Rectal smooth muscle tissue (tissue), 1 donor: ENCODE results near the gene SLC35E3.
"Not testable (repeated sequence)": the region's sequence is repeated elsewhere in the genome, so short reads cannot be mapped to it uniquely, and the experiment has no call there.

Source experiments
- H3K27ac ChIP-seq: one replicate; pipeline ENCODE4 v1.7.0; 2013; ENCODE audit warnings: low read depth, low read length, inconsistent platforms
- H3K27me3 ChIP-seq: one replicate; pipeline ENCODE4 v1.7.0; 2013; ENCODE audit warnings: low read length; ENCODE audit not compliant: control insufficient read depth, insufficient read depth
- H3K36me3 ChIP-seq: one replicate; pipeline ENCODE4 v1.7.0; 2013; ENCODE audit warnings: low read length; ENCODE audit not compliant: control insufficient read depth, insufficient read depth
- H3K4me1 ChIP-seq: one replicate; pipeline ENCODE4 v1.7.0; 2013; ENCODE audit warnings: low read length; ENCODE audit not compliant: control insufficient read depth, insufficient read depth
- H3K4me3 ChIP-seq: one replicate; pipeline ENCODE4 v1.7.0; 2013; ENCODE audit warnings: low read length
- H3K9ac ChIP-seq: one replicate; pipeline ENCODE4 v1.7.0; 2013; ENCODE audit warnings: low read length

Gene SLC35E3

DNA sequence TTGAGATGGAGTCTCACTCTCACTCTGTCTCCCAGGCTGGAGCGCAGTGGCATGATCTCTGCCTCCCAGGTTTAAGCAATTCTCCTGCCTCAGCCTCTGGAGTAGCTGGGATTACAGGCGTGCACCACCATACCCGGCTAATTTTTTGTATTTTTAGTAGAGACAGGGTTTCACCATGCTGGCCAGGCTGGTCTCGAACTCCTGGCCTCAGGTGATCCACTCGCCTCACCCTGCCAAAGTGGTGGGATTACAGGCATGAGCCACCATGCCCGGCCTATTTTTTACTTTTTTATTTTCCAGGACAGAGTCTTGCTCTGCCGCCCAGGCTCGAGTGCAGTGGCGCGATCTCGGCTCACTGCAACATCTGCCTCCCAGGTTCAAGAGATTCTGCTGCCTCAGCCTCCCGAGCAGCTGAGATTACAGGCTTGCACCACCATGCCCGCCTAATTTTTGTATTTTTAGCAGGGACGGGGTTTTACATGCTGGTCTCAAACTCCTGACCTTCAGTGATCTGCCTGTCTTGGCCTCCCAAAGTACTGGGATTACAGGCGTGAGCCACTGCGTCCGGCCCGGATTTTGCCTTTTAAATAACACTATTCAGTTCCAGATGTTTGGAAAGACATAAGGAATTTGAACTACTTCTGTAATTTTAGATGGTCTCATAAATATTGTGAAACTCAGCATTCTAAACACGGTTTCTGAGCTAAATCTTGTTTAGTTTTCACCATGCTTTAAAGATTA, 57.1 kb downstream of the SLC35E3 start:
- H3K27ac ChIP-seq, H3K4me1 ChIP-seq, H3K27me3 ChIP-seq, H3K36me3 ChIP-seq, H3K4me3 ChIP-seq, H3K9ac ChIP-seq: not testable (repeated sequence)

DNA sequence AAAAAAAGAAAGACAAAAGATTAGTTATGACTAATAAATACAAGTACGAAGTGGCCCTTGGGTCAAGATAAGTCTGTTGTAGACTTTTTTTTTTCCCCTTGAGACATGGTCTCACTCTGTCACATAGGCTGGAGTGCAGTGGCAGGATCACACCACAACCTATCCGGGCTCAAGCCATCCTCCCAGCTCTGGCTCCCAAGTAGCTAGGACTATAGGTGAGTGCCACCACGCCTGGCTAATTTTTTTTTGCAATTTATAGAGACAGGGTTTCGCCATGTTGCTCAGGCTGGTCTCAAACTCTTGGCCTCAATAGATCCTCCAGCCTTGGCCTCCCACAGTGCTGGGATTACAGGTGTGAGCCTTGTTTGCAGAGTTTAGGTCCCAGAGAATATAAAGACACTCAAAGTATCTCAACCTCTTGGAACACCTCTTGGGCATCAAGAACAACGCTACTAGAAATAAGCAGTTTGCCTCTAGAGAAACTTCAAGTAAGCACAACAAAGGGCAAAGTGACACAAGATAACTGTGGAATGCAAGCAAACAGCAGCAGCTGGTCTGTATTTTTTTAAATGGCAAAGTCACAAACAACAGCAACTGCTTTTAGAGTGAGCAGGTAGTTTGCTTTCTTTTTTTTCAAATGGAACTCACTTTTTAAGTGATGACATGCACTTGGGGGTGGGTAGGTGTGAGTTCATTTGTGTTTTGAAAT, 58.1 kb downstream of the SLC35E3 start:
- H3K4me1 ChIP-seq: no peaks in the 10 kb centered on the region
- H3K27ac ChIP-seq: no peak overlapping the region
- no peak overlapping the region for H3K4me3 ChIP-seq
- H3K9ac ChIP-seq: no peak overlapping the region
- H3K36me3 ChIP-seq: no peaks in the 10 kb centered on the region
- no peaks in the 10 kb centered on the region for H3K27me3 ChIP-seq

DNA sequence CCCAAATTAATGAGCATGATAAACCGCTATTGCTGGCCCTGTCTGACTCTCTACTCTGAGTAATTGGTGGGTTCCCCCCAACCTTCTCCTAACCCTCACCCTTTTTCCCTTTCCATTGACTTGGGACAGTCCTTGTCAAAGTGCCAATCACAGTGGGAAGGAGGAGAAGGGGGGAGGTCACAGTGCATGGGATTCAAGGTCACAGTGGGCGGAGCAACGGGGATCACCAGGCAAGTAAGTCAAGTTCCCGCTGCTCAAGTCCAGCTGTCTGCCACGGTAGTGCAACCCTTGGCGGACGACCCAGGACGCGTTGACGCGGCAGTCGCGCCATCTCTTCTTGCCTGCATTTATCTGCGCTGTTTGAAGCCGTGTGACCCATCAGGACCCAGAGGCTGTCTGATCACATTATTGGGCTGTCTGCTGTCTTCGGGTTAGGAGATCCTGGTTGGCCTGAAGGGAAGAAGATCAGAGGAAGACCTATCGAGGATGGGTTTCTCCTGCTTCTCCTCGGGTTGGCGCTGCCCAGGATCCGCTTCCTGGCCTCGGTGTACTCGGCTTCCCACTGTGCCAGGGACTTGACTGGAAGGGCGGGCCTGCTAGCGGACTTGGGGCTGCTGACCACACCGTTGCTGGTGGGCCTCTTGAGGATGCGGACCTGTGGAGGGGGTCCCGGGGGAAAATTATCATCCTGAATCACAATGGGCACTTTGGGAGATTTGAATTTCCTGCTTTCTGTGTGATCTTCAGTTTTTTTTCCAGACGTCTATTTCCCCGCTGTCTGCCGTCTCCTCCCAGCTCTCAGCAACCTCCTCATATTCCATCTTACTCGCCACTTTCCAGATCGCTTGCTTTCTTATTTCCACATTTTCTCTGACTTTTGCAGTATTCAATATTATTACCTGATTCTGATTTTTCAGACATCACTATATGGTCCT, 58.9 kb downstream of the SLC35E3 start:
- H3K36me3 ChIP-seq: no peaks in the 10 kb centered on the region
- peaks cover 2% of the 10 kb centered on the region for H3K4me1 ChIP-seq
- no peaks in the 10 kb centered on the region for H3K27me3 ChIP-seq
- no peak overlapping the region for H3K27ac ChIP-seq
- no peak overlapping the region for H3K9ac ChIP-seq
- H3K4me3 ChIP-seq: no peak overlapping the region

DNA sequence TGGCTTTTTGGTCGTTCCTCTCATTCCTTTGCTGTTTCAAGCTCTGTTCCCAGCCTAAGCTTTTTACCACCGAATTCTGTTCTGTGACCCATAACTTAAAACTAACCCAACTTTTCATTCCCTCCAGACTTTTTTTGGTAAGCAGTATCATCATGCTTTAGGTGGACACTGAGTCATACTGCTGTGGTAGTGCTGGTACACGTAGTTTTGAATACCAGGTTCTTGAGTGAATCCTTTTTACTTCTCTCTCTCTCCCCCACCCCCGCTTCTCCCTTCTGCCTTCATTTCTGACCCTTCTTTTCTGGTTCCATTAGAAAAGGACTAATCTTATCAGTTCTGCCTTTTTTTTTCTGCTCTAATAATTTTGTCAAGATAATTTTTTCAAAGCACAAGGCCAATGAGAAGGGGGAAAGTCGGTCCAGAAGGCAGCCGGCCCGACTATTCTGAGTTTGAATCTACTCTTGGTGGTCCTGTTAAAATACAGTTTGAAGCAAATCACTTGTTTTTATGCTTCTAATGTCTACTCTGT, 59.7 kb downstream of the SLC35E3 start:
- no peaks in the 10 kb centered on the region for H3K27me3 ChIP-seq
- H3K4me1 ChIP-seq: peaks cover 2% of the 10 kb centered on the region
- no peak overlapping the region for H3K4me3 ChIP-seq
- no peak overlapping the region for H3K27ac ChIP-seq
- H3K36me3 ChIP-seq: no peaks in the 10 kb centered on the region
- H3K9ac ChIP-seq: no peak overlapping the region

DNA sequence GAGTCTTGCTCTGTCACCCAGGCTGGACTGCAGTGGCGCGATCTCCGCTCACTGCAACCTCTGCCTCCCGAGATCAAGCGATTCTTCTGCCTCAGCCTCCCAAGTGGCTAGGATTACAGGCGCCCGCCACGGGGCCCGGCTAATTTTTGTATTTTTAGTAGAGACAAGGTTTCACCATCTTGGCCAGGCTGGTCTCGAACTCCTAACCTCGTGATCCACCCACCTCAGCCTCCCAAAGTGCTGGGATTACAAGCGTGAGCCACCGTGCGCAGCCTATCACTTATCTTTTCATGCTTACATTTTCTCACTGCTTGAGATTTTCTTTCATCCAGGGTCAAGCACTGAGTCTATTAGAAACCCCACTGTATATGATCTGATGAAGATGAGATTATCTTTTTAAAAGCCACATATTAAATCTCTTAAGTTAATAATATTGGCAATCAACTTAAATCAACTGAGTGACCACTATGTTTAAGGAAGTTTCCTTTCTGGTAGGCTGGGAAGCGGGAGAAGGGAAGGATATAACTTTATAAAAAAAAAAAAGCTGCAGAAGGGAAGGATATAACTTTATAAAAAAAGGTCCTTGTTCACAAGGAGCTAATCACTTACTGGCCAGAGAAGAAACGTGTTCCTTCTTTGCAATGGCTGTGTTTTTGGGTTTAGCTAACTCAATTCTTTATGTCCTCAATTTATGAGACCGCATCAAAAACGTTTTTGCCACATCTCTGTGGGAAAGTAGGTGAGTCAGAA, 60.7 kb downstream of the SLC35E3 start:
- Histone ChIP-seq H3K9ac (no peak overlapping the region), H3K27me3 (no peaks in the 10 kb centered on the region), H3K4me3 (no peak overlapping the region), H3K4me1 (peaks cover 2% of the 10 kb centered on the region), H3K27ac (no peak overlapping the region), H3K36me3 (no peaks in the 10 kb centered on the region)

DNA sequence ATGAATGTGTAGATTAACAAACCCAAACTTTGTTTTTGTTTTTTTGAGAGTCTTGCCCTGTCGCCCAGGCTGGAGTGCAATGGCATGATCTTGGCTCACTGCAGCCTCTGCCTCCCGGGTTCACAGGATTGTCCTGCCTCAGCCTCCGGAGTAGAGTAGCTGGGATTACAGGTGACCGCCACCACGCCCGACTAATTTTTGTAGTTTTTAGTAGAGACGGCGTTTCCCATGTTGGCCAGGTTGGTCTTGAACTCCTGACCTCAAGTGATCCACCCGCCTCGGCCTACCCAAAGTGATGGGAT, 61.2 kb downstream of the SLC35E3 start:
- H3K9ac ChIP-seq: peak overlapping the region; percentile 62
- H3K4me3 ChIP-seq: peak overlapping the region; percentile 71
- H3K4me1 ChIP-seq, H3K27me3 ChIP-seq, H3K36me3 ChIP-seq: not testable (repeated sequence)
- peak overlapping the region; percentile 86 for H3K27ac ChIP-seq

DNA sequence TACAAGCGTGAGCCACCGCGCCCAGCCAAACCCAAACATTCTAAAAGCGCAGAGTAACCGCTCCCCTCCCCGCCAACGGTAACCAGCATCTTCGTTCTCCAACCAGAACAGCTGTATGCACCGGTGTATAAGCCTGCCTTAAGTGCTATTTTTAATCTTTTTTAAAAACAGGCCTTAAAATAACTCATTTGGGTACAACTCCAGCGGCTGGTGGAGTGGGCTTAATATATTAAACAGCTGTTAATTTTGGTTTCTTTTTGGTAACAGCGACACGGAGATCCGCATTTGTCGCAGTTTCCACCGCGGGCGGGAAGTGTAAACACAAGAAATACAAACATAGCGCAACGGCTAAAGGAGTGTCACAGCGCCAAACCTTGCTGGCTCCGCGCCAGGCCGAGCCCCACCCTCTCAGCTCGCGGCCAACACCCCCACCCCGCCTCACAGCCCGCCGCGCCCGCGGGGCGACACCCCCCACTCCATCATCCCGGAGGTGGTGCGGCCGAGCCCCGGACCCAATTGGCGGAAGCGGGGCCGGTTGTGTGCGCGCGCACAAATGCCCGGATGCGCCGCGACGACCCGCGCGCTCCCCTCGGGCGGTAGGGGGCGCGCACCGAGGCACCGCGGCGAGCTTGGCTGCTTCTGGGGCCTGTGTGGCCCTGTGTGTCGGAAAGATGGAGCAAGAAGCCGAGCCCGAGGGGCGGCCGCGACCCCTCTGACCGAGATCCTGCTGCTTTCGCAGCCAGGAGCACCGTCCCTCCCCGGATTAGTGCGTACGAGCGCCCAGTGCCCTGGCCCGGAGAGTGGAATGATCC, 61.8 kb downstream of the SLC35E3 start, which contains the start of gene MDM2:
MDM2 (plus strand) TSS at position 602 of the 812 bp plus-strand sequence. CDS start 301 bp downstream, outside the sequence.
- H3K27me3 ChIP-seq: no peaks in the 10 kb centered on the region
- H3K9ac ChIP-seq: peak within 1 kb of the TSS; percentile 62
- peaks cover 2% of the 10 kb centered on the region for H3K36me3 ChIP-seq
- H3K4me3 ChIP-seq: peak within 1 kb of the TSS; percentile 71
- peaks cover 5% of the 10 kb centered on the region for H3K4me1 ChIP-seq
- peak within 1 kb of the TSS; percentile 86 for H3K27ac ChIP-seq

DNA sequence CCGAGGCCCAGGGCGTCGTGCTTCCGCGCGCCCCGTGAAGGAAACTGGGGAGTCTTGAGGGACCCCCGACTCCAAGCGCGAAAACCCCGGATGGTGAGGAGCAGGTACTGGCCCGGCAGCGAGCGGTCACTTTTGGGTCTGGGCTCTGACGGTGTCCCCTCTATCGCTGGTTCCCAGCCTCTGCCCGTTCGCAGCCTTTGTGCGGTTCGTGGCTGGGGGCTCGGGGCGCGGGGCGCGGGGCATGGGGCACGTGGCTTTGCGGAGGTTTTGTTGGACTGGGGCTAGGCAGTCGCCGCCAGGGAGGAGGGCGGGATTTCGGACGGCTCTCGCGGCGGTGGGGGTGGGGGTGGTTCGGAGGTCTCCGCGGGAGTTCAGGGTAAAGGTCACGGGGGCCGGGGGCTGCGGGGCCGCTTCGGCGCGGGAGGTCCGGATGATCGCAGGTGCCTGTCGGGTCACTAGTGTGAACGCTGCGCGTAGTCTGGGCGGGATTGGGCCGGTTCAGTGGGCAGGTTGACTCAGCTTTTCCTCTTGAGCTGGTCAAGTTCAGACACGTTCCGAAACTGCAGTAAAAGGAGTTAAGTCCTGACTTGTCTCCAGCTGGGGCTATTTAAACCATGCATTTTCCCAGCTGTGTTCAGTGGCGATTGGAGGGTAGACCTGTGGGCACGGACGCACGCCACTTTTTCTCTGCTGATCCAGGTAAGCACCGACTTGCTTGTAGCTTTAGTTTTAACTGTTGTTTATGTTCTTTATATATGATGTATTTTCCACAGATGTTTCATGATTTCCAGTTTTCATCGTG, 62.6 kb downstream of the SLC35E3 start:
- Histone ChIP-seq H3K9ac (peak overlapping the region; percentile 56), H3K27ac (peak overlapping the region; percentile 86), H3K27me3 (no peaks in the 10 kb centered on the region), H3K4me3 (peak overlapping the region; percentile 71), H3K4me1 (peaks cover 5% of the 10 kb centered on the region), H3K36me3 (peaks cover 2% of the 10 kb centered on the region)

DNA sequence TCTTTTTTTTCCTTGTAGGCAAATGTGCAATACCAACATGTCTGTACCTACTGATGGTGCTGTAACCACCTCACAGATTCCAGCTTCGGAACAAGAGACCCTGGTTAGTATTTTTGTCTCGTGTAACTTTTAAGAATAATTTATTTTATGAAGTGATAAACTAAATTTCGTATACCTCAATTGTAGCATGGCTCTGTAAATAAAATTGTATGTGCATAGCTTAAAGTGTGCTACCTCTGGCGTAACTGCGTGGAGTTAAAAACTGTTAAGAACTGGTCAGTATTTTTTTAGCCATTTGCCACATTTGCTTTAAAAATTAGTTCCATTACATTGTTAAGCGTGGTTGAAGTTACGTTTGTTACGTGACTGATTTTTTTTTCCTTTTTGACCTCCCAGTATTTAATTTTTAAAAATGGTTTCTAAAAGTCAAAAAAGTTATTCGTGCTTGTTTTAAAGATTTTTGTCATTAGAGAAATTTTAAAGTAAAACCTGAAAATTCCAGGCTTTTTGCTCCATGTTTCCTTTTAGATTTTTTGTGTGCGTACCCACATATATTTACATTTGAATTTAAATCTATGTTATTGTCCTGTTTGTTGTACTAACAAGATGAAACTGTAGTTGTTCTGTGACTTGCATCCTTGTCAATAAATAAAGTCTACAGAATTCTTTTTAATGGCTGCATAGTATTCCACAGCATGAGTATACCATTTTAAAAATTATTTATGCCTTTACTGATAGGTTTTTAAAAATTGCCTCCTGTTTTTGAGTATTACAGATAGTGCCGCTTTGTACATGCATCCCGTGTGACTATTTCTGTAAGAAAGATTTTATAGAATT, 63.4 kb downstream of the SLC35E3 start:
- H3K27me3 ChIP-seq: no peaks in the 10 kb centered on the region
- peak overlapping the region; percentile 86 for H3K27ac ChIP-seq
- peak overlapping the region; percentile 71 for H3K4me3 ChIP-seq
- peak overlapping the region; percentile 25 for H3K9ac ChIP-seq
- H3K4me1 ChIP-seq: peaks cover 5% of the 10 kb centered on the region
- H3K36me3 ChIP-seq: peaks cover 2% of the 10 kb centered on the region

DNA sequence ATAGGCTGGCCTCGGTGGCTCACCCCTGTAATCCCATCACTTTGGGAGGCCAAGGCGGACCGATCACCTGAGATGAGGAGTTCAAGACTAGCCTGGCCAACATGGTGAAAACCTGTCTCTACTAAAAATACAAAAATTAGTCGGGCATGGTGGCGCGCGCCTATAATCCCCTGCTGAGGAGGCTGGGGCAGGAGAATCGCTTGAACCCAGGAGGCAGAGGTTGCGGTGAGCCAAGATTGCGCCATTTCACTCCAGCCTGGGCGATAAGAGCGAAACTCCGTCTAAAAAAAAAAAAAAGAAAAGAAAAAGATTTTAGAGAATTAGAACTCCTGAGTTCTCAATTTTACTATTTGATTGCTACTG, 64.0 kb downstream of the SLC35E3 start:
- not testable (repeated sequence) for H3K36me3 ChIP-seq, H3K27me3 ChIP-seq, H3K9ac ChIP-seq, H3K27ac ChIP-seq, H3K4me1 ChIP-seq, H3K4me3 ChIP-seq
